GM06990 (cell line): ENCODE measurements around the gene HLX.

Source experiments
- DNase-seq: peaks from one replicate; pipeline ENCODE4 v3.0.0-alpha.2; 2011; ENCODE audit not compliant: insufficient read length; ENCODE audit errors: extremely low read depth
- H3K27me3 ChIP-seq: replicated peaks from 2 replicates; pipeline ENCODE4 v1.6.0; 2011; ENCODE audit warnings: low read length; ENCODE audit not compliant: control insufficient read depth, insufficient read depth
- H3K36me3 ChIP-seq: 2 replicates; pipeline ENCODE4 v1.5.1; 2011; ENCODE audit warnings: low read length; ENCODE audit not compliant: control insufficient read depth, insufficient read depth
- H3K4me3 ChIP-seq: replicated peaks from 2 replicates; pipeline ENCODE4 v1.5.1; 2011; ENCODE audit warnings: low read depth, mild to moderate bottlenecking, control low read depth, low read length
- CTCF ChIP-seq: IDR thresholded peaks from 2 replicates; pipeline ENCODE4 v1.5.1; 2011; ENCODE audit warnings: low read length, control low read depth, mild to moderate bottlenecking, inconsistent platforms; ENCODE audit not compliant: insufficient read depth, poor library complexity, severe bottlenecking

HLX gene

GRCh38 chr1:220888417-220888986, 9.3 kb downstream of the HLX start:
- no peaks in the 10 kb centered on the region for H3K36me3 ChIP-seq
- no peak overlapping the region for H3K4me3 ChIP-seq
- DNase-seq = no peak
- TF ChIP-seq CTCF = no peak
- H3K27me3 ChIP-seq = no peaks in the 10 kb centered on the region; the same call in none of the 2 replicates

- TF ChIP-seq CTCF = no peak
- H3K27me3 ChIP-seq = no peaks in the 10 kb centered on the region; the same call in none of the 2 replicates
These were observed 10.1 kb downstream of the HLX start for GRCh38 chr1:220889333-220889732.

GRCh38 chr1:220889848-220890287, 10.6 kb downstream of the HLX start:
- no peak overlapping the region for H3K4me3 ChIP-seq
- DNase-seq = no peak
- TF ChIP-seq CTCF = no peak
- no peaks in the 10 kb centered on the region; the same call in none of the 2 replicates for H3K27me3 ChIP-seq
- H3K36me3 ChIP-seq = no peaks in the 10 kb centered on the region

More at GRCh38 chr1:220889333-220889732, 10.1 kb downstream of the HLX start:
- Histone ChIP-seq H3K36me3 (no peaks in the 10 kb centered on the region), H3K4me3 (no peak overlapping the region)
- DNase-seq = no peak

GRCh38 chr1:220890602-220891001, 11.4 kb downstream of the HLX start:
- TF ChIP-seq CTCF = no peak
- Histone ChIP-seq H3K27me3 (no peaks in the 10 kb centered on the region; the same call in none of the 2 replicates), H3K4me3 (no peak overlapping the region)

GRCh38 chr1:220891224-220892085, 12.2 kb downstream of the HLX start:
- no peak overlapping the region for H3K4me3 ChIP-seq
- no peak for TF ChIP-seq CTCF
- no peaks in the 10 kb centered on the region for H3K36me3 ChIP-seq
- no peaks in the 10 kb centered on the region; the same call in none of the 2 replicates for H3K27me3 ChIP-seq
- no peak for DNase-seq

More at GRCh38 chr1:220890602-220891001, 11.4 kb downstream of the HLX start:
- H3K36me3 ChIP-seq = no peaks in the 10 kb centered on the region
- no peak for DNase-seq
